ENCODE results near the gene VSTM4.

VSTM4 gene

GRCh38 chr10:49143249-49143648 is 27.9 kb upstream of the VSTM4 start:
- Histone ChIP-seq H3K27me3 (no peaks in the 10 kb centered on the region), H3K4me1 (peaks cover 0 to 14% (median 5%) of the 10 kb centered on the region in 4 donors), H3K36me3 (no peaks in the 10 kb centered on the region), H3K27ac (no peak overlapping the region), H3K9me3 (peaks cover 0 to 14% (median 0%) of the 10 kb centered on the region in 3 donors), H3K4me3 (no peak overlapping the region)
- DNase-seq, result no peak
- intact Hi-C loops (cut with DNase I; ENCODE audit: low total_unique reads), result no loop called here
- TF ChIP-seq CTCF (IDR thresholded peaks at IDR 0.05), result no peak

GRCh38 chr10:49141541-49142332 is 26.4 kb upstream of the VSTM4 start:
- Histone ChIP-seq H3K27ac (no peak overlapping the region), H3K9me3 (peaks cover 0 to under 1% (median 0%) of the 10 kb centered on the region in 3 donors), H3K36me3 (no peaks in the 10 kb centered on the region), H3K27me3 (no peaks in the 10 kb centered on the region), H3K4me1 (peaks cover 0 to 14% (median 5%) of the 10 kb centered on the region in 4 donors), H3K4me3 (no peak overlapping the region)
- intact Hi-C loops (cut with DNase I; ENCODE audit: low total_unique reads), result no loop called here
- TF ChIP-seq CTCF (IDR thresholded peaks at IDR 0.05), result no peak
- no peak for DNase-seq

- no peaks in the 10 kb centered on the region for H3K9me3 ChIP-seq
- H3K36me3 ChIP-seq, result no peaks in the 10 kb centered on the region
- H3K4me3 ChIP-seq, result no peak overlapping the region
- peaks cover 0 to 26% (median 8%) of the 10 kb centered on the region in 4 donors for H3K4me1 ChIP-seq
- intact Hi-C loops (cut with DNase I; ENCODE audit: low total_unique reads), result no loop called here
- no peak for TF ChIP-seq CTCF (IDR thresholded peaks at IDR 0.05)
- H3K27ac ChIP-seq, result no peak overlapping the region
- no peak for DNase-seq
- H3K27me3 ChIP-seq, result no peaks in the 10 kb centered on the region
These were observed 25.2 kb upstream of the VSTM4 start for GRCh38 chr10:49140304-49141177.

DNA sequence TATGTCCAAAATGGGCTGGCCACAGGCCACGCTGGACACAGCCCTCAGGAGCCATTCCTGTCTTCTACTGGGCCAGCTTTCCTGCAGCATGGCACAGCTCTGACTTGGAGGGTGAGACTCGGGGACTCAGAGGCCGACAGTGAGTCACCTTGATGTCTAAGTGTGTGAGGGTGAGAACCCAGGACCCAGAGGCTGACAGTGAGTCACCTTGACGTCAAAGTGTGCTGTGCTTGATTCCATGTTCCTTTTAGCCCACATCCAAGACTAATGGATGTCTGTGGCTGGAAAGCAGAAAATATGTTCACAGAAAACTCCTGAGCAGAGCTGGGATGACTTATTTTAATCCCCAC is 24.5 kb upstream of the VSTM4 start:
- no peaks in the 10 kb centered on the region for H3K27me3 ChIP-seq
- H3K9me3 ChIP-seq, result no peaks in the 10 kb centered on the region
- no peak overlapping the region for H3K4me3 ChIP-seq
- no peak for TF ChIP-seq CTCF (IDR thresholded peaks at IDR 0.05)
- H3K36me3 ChIP-seq, result no peaks in the 10 kb centered on the region
- peaks cover 0 to 30% (median 8%) of the 10 kb centered on the region in 4 donors for H3K4me1 ChIP-seq
- intact Hi-C loops (cut with DNase I; ENCODE audit: low total_unique reads), result no loop called here
- H3K27ac ChIP-seq, result no peak overlapping the region
- no peak for DNase-seq

- H3K9me3 ChIP-seq, result no peaks in the 10 kb centered on the region
- no peak for TF ChIP-seq CTCF (IDR thresholded peaks at IDR 0.05)
- no peak for DNase-seq
- H3K27me3 ChIP-seq, result no peaks in the 10 kb centered on the region
- intact Hi-C loops (cut with DNase I; ENCODE audit: low total_unique reads), result no loop called here
- H3K36me3 ChIP-seq, result no peaks in the 10 kb centered on the region
- H3K4me3 ChIP-seq, result no peak overlapping the region
- H3K27ac ChIP-seq, result peak overlapping the region in 1 of 2 donors; percentile 30
- peaks cover 0 to 30% (median 8%) of the 10 kb centered on the region in 4 donors for H3K4me1 ChIP-seq
These were observed 23.9 kb upstream of the VSTM4 start for GRCh38 chr10:49139028-49139845.

Measured in tibial artery (tissue), 4 donors.